Smooth muscle cell of trachea (primary cell): ENCODE measurements around the gene POU6F1. TPM values are rescaled to one million over a fixed set of nuclear protein-coding genes. Genes with fewer than 3 reads are reported as not detected.

Source experiments
- total RNA-seq: library from RNA; depleted of rRNA; stranded (reverse); fragments of >200 nt; gene quantifications from 2 replicates; pipeline ENCODE4 v1.2.1, GENCODE V29; 2014

POU6F1 gene
- total RNA-seq: 3.5 and 6.3 TPM in 2 replicates

GRCh38 chr12:51217968-51218606 is at the start of gene POU6F1:
Gene POU6F1, minus strand, starts transcription at chr12:51218062. Its CDS starts 11,226 bp downstream, at chr12:51206836.

GRCh38 chr12:51238510-51239334 is 20.9 kb upstream of the POU6F1 start, which contains the start of gene DAZAP2:
Gene DAZAP2, plus strand, starts transcription at chr12:51238826. Its CDS starts 82 bp downstream, at chr12:51238908.

GRCh38 chr12:51172515-51173431 is 45.1 kb downstream of the POU6F1 start, which contains the start of gene TFCP2:
Gene TFCP2, minus strand, starts transcription at chr12:51173135. Its CDS starts 713 bp downstream, at chr12:51172422.

Other genes with a start within 250 kb of the POU6F1 start
- gene SLC11A2, start 191.7 kb downstream of the POU6F1 start, total RNA-seq: 62.7 and 84.5 TPM in 2 replicates
- 54.3 and 65.2 TPM in 2 replicates for gene LETMD1, start 169.7 kb downstream of the POU6F1 start, total RNA-seq
- 21.7 and 23.8 TPM in 2 replicates for gene CSRNP2, start 134.5 kb downstream of the POU6F1 start, total RNA-seq
- gene TFCP2, start 44.9 kb downstream of the POU6F1 start, total RNA-seq: 9.9 and 16.1 TPM in 2 replicates
- gene DAZAP2, start 20.8 kb upstream of the POU6F1 start, total RNA-seq: 98.9 and 122 TPM in 2 replicates
- 8.9 and 16.6 TPM in 2 replicates for gene SMAGP, start 52.4 kb upstream of the POU6F1 start, total RNA-seq
- gene BIN2, start 106.1 kb upstream of the POU6F1 start, total RNA-seq: not detected in 2 replicates
- gene CELA1, start 128.6 kb upstream of the POU6F1 start, total RNA-seq: not detected in 2 replicates
- 98.1 and 191 TPM in 2 replicates for gene GALNT6, start 173.3 kb upstream of the POU6F1 start, total RNA-seq
- 4.5 and 10.3 TPM in 2 replicates for gene SLC4A8, start 206.8 kb upstream of the POU6F1 start, total RNA-seq